ENCODE results near the gene CBX8. TPM values are rescaled to one million over a fixed set of nuclear protein-coding genes. Genes with fewer than 3 reads are reported as not detected.
A peak's percentile ranks its signal among the peaks of the same experiment; 100 is the strongest.
"Not testable (repeated sequence)": the region's sequence is repeated elsewhere in the genome, so short reads cannot be mapped to it uniquely, and the experiment has no call there.

CBX8 gene
- total and polyA plus RNA-seq, 3 experiments from 2014 or later, result 0.91 to 2.2 (median 1.9) TPM

GRCh38 chr17:79758271-79758670 is 38.6 kb downstream of the CBX8 start:
- Mint-ChIP-seq H3K4me3 (no peak overlapping the region), H3K27me3 (peaks cover 9 to 30% of the 10 kb centered on the region in 2 donors), H3K36me3 (no peaks in the 10 kb centered on the region), H3K27ac (no peak overlapping the region), H3K9me3 (peaks cover 0 to 1% (median 0%) of the 10 kb centered on the region in 5 donors), H3K4me1 (no peaks in the 10 kb centered on the region)
- Histone ChIP-seq H3K36me3 (ENCODE audit: insufficient read depth, low read length) (no peaks in the 10 kb centered on the region), H3K4me3 (ENCODE audit: low read length) (no peak overlapping the region), H3K27ac (ENCODE audit: low read depth, low read length) (no peak overlapping the region), H3K9me3 (ENCODE audit: low read length) (no peaks in the 10 kb centered on the region), H3K27me3 (ENCODE audit: insufficient read depth, low read length, poor library complexity, severe bottlenecking) (no peaks in the 10 kb centered on the region), H3K4me1 (ENCODE audit: insufficient read depth, low read length) (no peaks in the 10 kb centered on the region)
- POLR2A ChIA-PET, result no interaction called here
- CTCF ChIA-PET, result interaction anchor here (1.2 kb wide), 1 partner anchor 16 kb away, joined by 3 read pairs; no protein-coding TSS in a partner anchor
- DNase-seq, result no peak

- Histone ChIP-seq H3K27me3 (ENCODE audit: insufficient read depth, low read length, poor library complexity, severe bottlenecking) (peaks cover under 1% of the 10 kb centered on the region), H3K36me3 (ENCODE audit: insufficient read depth, low read length) (no peaks in the 10 kb centered on the region)
Measured at GRCh38 chr17:79757140-79757745, 39.6 kb downstream of the CBX8 start.

GRCh38 chr17:79755591-79755990 is 41.3 kb downstream of the CBX8 start:
- ChIA-PET POLR2A (no interaction called here), CTCF (no interaction called here)
- Histone ChIP-seq H3K4me1 (ENCODE audit: insufficient read depth, low read length) (no peaks in the 10 kb centered on the region), H3K9me3 (ENCODE audit: low read length) (no peaks in the 10 kb centered on the region), H3K36me3 (ENCODE audit: insufficient read depth, low read length) (no peaks in the 10 kb centered on the region), H3K4me3 (ENCODE audit: low read length) (no peak overlapping the region), H3K27me3 (ENCODE audit: insufficient read depth, low read length, poor library complexity, severe bottlenecking) (peaks cover 3% of the 10 kb centered on the region), H3K27ac (ENCODE audit: low read depth, low read length) (no peak overlapping the region)
- H3K27me3 Mint-ChIP-seq, result peaks cover 15 to 41% of the 10 kb centered on the region in 2 donors
- H3K36me3 Mint-ChIP-seq, result no peaks in the 10 kb centered on the region
- peak overlapping the region in 1 of 8 donors; percentile 85 for H3K27ac Mint-ChIP-seq
- H3K4me3 Mint-ChIP-seq, result no peak overlapping the region
- H3K9me3 Mint-ChIP-seq, result no peaks in the 10 kb centered on the region
- DNase-seq, result no peak
- H3K4me1 Mint-ChIP-seq, result no peaks in the 10 kb centered on the region

More at GRCh38 chr17:79757140-79757745, 39.6 kb downstream of the CBX8 start:
- Mint-ChIP-seq H3K9me3 (peaks cover 0 to 1% (median 0%) of the 10 kb centered on the region in 5 donors), H3K4me3 (no peak overlapping the region), H3K27ac (no peak overlapping the region), H3K36me3 (no peaks in the 10 kb centered on the region), H3K4me1 (no peaks in the 10 kb centered on the region), H3K27me3 (peaks cover 9 to 27% of the 10 kb centered on the region in 2 donors)
- POLR2A ChIA-PET, result no interaction called here
- Histone ChIP-seq H3K9me3 (ENCODE audit: low read length) (no peaks in the 10 kb centered on the region), H3K27ac (ENCODE audit: low read depth, low read length) (no peak overlapping the region), H3K4me1 (ENCODE audit: insufficient read depth, low read length) (no peaks in the 10 kb centered on the region), H3K4me3 (ENCODE audit: low read length) (no peak overlapping the region)
- no peak for DNase-seq
- CTCF ChIA-PET, result interaction anchor here (1.2 kb wide), 1 partner anchor 15 kb away, joined by 3 read pairs; no protein-coding TSS in a partner anchor

DNA sequence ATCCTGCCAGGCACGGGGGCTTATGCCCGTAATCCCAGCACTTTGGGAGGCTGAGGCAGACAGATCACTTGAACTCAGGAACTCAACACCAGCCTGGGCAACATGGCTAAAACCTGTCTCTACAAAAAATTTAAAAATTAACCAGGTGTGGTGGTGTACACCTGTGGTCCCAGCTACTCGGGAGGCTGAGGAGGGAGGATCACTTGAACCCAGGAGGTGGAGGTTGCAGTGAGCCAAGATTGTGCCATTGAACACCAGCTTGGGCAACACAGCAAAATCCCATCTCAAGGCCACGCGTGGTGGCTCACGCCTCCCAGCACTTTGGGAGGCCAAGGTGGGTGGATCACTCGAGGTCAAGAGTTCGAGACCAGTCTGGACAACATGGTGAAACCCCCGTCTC is 42.0 kb downstream of the CBX8 start:
- peaks cover 17 to 44% of the 10 kb centered on the region in 2 donors for H3K27me3 Mint-ChIP-seq
- H3K36me3 ChIP-seq (ENCODE audit: insufficient read depth, low read length); H3K4me1 Mint-ChIP-seq; POLR2A ChIA-PET; H3K27me3 ChIP-seq (ENCODE audit: insufficient read depth, low read length, poor library complexity, severe bottlenecking); H3K9me3 ChIP-seq (ENCODE audit: low read length); H3K4me3 ChIP-seq (ENCODE audit: low read length); CTCF ChIA-PET; DNase-seq; H3K9me3 Mint-ChIP-seq; H3K27ac Mint-ChIP-seq; H3K4me3 Mint-ChIP-seq; H3K36me3 Mint-ChIP-seq; H3K4me1 ChIP-seq (ENCODE audit: insufficient read depth, low read length); H3K27ac ChIP-seq (ENCODE audit: low read depth, low read length): not testable (repeated sequence)

DNA sequence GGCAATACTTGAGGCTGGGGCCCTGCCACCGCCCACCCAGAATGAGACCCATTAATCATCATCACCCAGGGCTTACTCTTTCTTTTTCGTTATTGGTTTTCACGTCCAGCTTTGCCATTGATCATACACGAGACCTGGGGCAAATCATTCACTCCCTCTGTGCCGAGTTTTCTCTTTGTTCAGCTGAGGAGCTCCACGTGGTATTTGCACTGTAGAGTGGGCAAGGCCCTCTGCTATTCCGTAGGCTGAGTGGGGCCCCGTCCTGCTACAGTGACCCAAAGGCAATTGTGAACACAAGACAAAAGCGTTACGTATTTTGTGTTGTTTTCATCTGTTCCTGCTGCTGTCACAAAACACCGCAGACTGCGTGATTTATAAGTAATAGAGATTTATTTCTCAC is 42.5 kb downstream of the CBX8 start:
- Histone ChIP-seq H3K36me3 (ENCODE audit: insufficient read depth, low read length) (no peaks in the 10 kb centered on the region), H3K27ac (ENCODE audit: low read depth, low read length) (no peak overlapping the region), H3K27me3 (ENCODE audit: insufficient read depth, low read length, poor library complexity, severe bottlenecking) (peaks cover 3% of the 10 kb centered on the region), H3K4me1 (ENCODE audit: insufficient read depth, low read length) (no peaks in the 10 kb centered on the region), H3K9me3 (ENCODE audit: low read length) (no peaks in the 10 kb centered on the region), H3K4me3 (ENCODE audit: low read length) (no peak overlapping the region)
- no peaks in the 10 kb centered on the region for H3K36me3 Mint-ChIP-seq
- H3K27ac Mint-ChIP-seq, result peak overlapping the region in 1 of 8 donors; percentile 18
- no peak for DNase-seq
- no peak overlapping the region for H3K4me3 Mint-ChIP-seq
- no peaks in the 10 kb centered on the region for H3K4me1 Mint-ChIP-seq
- POLR2A ChIA-PET, result no interaction called here
- H3K9me3 Mint-ChIP-seq, result no peaks in the 10 kb centered on the region
- CTCF ChIA-PET, result no interaction called here
- H3K27me3 Mint-ChIP-seq, result peaks cover 21 to 50% of the 10 kb centered on the region in 2 donors

- no peak overlapping the region for H3K27ac Mint-ChIP-seq
- peaks cover 2 to 7% (median 4%) of the 10 kb centered on the region in 3 donors for H3K4me1 Mint-ChIP-seq
- peaks cover 11% of the 10 kb centered on the region for H3K27me3 ChIP-seq (ENCODE audit: insufficient read depth, low read length, poor library complexity, severe bottlenecking)
Measured at GRCh38 chr17:79752175-79752574, 44.7 kb downstream of the CBX8 start.

DNA sequence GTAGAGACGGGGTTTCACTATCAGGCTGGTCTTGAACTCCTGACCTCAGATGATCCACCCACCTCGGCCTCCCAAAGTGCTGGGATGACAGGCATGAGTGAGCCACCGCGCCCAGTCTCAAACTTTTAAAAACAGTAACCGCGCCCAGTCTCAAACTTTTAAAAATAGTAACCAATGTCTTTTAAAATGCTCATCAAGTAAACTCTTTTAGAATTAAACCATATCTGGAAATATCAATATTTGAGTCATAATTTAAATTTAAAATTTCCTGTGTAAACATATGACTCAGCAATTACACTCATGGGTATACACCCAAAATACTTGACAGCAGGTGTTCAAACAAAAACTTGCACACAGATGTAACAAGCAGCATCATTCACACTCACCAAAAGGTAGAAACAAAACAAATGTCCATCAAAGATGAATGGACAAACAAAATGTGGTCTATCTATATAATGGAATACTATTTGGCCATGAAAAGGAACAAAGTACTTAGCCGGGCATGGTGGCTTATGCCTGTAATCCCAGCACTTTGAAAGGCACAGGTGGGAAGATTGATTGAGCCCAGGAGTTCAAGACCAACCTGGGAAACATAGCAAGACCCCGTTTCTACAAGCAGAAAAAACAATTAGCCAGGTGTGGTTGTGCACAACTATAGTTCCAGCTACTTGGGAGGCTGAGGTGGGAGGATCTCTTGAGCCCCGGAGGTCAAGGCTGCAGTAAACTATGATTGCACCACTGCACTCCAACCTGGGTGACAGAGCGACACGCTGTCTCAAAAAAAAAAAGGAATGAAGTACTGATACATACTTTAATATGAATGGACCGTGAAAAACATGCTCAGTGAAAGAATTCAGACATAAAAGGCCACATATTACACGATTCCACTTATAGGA is 46.0 kb downstream of the CBX8 start:
- H3K27ac Mint-ChIP-seq, result peak overlapping the region in 1 of 8 donors; percentile 22
- CTCF ChIA-PET, result interaction anchor here (0.7 kb wide), 1 partner anchor 9 kb away, joined by 3 read pairs; no protein-coding TSS in a partner anchor

More at GRCh38 chr17:79752175-79752574, 44.7 kb downstream of the CBX8 start:
- ChIA-PET POLR2A (interaction anchor here (0.5 kb wide), 1 partner anchor 116 kb away, joined by 8 read pairs; no protein-coding TSS in a partner anchor), CTCF (interaction anchor here (0.9 kb wide), 1 partner anchor 9 kb away, joined by 4 read pairs; no protein-coding TSS in a partner anchor)
- Mint-ChIP-seq H3K36me3 (no peaks in the 10 kb centered on the region), H3K4me3 (no peak overlapping the region), H3K9me3 (no peaks in the 10 kb centered on the region), H3K27me3 (peaks cover 28 to 50% of the 10 kb centered on the region in 2 donors)
- Histone ChIP-seq H3K4me1 (ENCODE audit: insufficient read depth, low read length) (peaks cover 5% of the 10 kb centered on the region), H3K9me3 (ENCODE audit: low read length) (no peaks in the 10 kb centered on the region), H3K4me3 (ENCODE audit: low read length) (no peak overlapping the region), H3K27ac (ENCODE audit: low read depth, low read length) (no peak overlapping the region), H3K36me3 (ENCODE audit: insufficient read depth, low read length) (no peaks in the 10 kb centered on the region)
- DNase-seq, result no peak

GRCh38 chr17:79749958-79750357 is 46.9 kb downstream of the CBX8 start:
- no peak for DNase-seq
- Histone ChIP-seq H3K27ac (ENCODE audit: low read depth, low read length) (no peak overlapping the region), H3K4me3 (ENCODE audit: low read length) (no peak overlapping the region), H3K36me3 (ENCODE audit: insufficient read depth, low read length) (no peaks in the 10 kb centered on the region), H3K9me3 (ENCODE audit: low read length) (no peaks in the 10 kb centered on the region), H3K27me3 (ENCODE audit: insufficient read depth, low read length, poor library complexity, severe bottlenecking) (peaks cover 19% of the 10 kb centered on the region), H3K4me1 (ENCODE audit: insufficient read depth, low read length) (peaks cover 17% of the 10 kb centered on the region)
- Mint-ChIP-seq H3K9me3 (no peaks in the 10 kb centered on the region), H3K4me1 (peaks cover 6 to 22% (median 12%) of the 10 kb centered on the region in 3 donors), H3K4me3 (no peak overlapping the region), H3K36me3 (no peaks in the 10 kb centered on the region), H3K27me3 (peaks cover 43 to 65% of the 10 kb centered on the region in 2 donors), H3K27ac (no peak overlapping the region)
- CTCF ChIA-PET, result no interaction called here
- POLR2A ChIA-PET, result no interaction called here

More for the DNA sequence above, 46.0 kb downstream of the CBX8 start:
- H3K27ac ChIP-seq (ENCODE audit: low read depth, low read length), result no peak overlapping the region
- peaks cover 12% of the 10 kb centered on the region for H3K4me1 ChIP-seq (ENCODE audit: insufficient read depth, low read length)
- peaks cover 36 to 59% of the 10 kb centered on the region in 2 donors for H3K27me3 Mint-ChIP-seq
- no peaks in the 10 kb centered on the region for H3K9me3 Mint-ChIP-seq
- H3K36me3 ChIP-seq (ENCODE audit: insufficient read depth, low read length), result no peaks in the 10 kb centered on the region
- no peaks in the 10 kb centered on the region for H3K9me3 ChIP-seq (ENCODE audit: low read length)
- POLR2A ChIA-PET, result no interaction called here
- no peak for DNase-seq
- peaks cover 19% of the 10 kb centered on the region for H3K27me3 ChIP-seq (ENCODE audit: insufficient read depth, low read length, poor library complexity, severe bottlenecking)
- H3K4me1 Mint-ChIP-seq, result peaks cover 4 to 16% (median 7%) of the 10 kb centered on the region in 3 donors
- no peak overlapping the region for H3K4me3 Mint-ChIP-seq
- H3K36me3 Mint-ChIP-seq, result no peaks in the 10 kb centered on the region
- no peak overlapping the region for H3K4me3 ChIP-seq (ENCODE audit: low read length)
